Measurements from ENCODE around the gene TESK2.

GRCh38 chr1:45337630-45338325, 153.2 kb downstream of the TESK2 start:
- TF ChIP-seq CTCF (conservative IDR thresholded peaks at IDR 0.05) (no peak), EZH2 (IDR thresholded peaks at IDR 0.05; ENCODE audit: low read depth) (no peak)

All from PC-9 (cell line).